Natural killer cell (primary cell): ENCODE data around the gene LRPAP1. TPM values are rescaled to one million over a fixed set of nuclear protein-coding genes. Genes with fewer than 3 reads are reported as not detected.

ENCODE experiments used
- ATAC-seq, 3 donors: fragments of 150-1000 bp in 2 of 3; fragments of 200-7000 bp in 1 of 3; cut with Tn5 transposase; 1 replicate in 1 of 3; 2 replicates in 2 of 3; pipeline ENCODE4 v1.10.0; 2021; ENCODE audit warnings: mild to moderate bottlenecking in 2 of 3, moderate library complexity in 2 of 3
- DNase-seq, 2 donors: peaks; one replicate each; pipeline versions ENCODE4 v3.0.0 to v3.0.0-alpha.2; 2013 to 2021; ENCODE audit warnings: mixed read lengths in 1 of 2
- H3K27ac ChIP-seq: one replicate; pipeline ENCODE4 v1.5.1; 2013; ENCODE audit warnings: mild to moderate bottlenecking, low read length
- H3K27me3 ChIP-seq: one replicate; pipeline ENCODE4 v1.6.1; 2013; ENCODE audit warnings: low read length; ENCODE audit not compliant: control insufficient read depth, insufficient read depth
- H3K36me3 ChIP-seq: one replicate; pipeline ENCODE4 v1.6.1; 2013; ENCODE audit warnings: low read length; ENCODE audit not compliant: control insufficient read depth, insufficient read depth
- H3K4me1 ChIP-seq: one replicate; pipeline ENCODE4 v1.6.1; 2013; ENCODE audit warnings: low read length; ENCODE audit not compliant: control insufficient read depth, insufficient read depth
- H3K4me3 ChIP-seq: one replicate; pipeline ENCODE4 v1.5.1; 2013; ENCODE audit warnings: low read length
- H3K9me3 ChIP-seq: one replicate; pipeline ENCODE4 v1.6.1; 2013; ENCODE audit warnings: low read length; ENCODE audit not compliant: control insufficient read depth, insufficient read depth
- H3K27ac Mint-ChIP-seq, 2 donors: one replicate each; pipeline ENCODE4 v1.8.0; 2022; ENCODE audit warnings: mild to moderate bottlenecking in 2 of 2, mixed read lengths in 2 of 2, moderate library complexity in 1 of 2
- H3K27me3 Mint-ChIP-seq, 2 donors: one replicate each; pipeline ENCODE4 v1.8.0; 2022; ENCODE audit warnings: low read depth in 2 of 2, mixed read lengths in 2 of 2
- H3K36me3 Mint-ChIP-seq: one replicate; pipeline ENCODE4 v1.8.0; 2022; ENCODE audit warnings: mixed read lengths
- H3K4me1 Mint-ChIP-seq, 2 donors: one replicate each; pipeline ENCODE4 v1.8.0; 2022; ENCODE audit warnings: mixed read lengths in 2 of 2
- H3K4me3 Mint-ChIP-seq: one replicate; pipeline ENCODE4 v1.8.0; 2022; ENCODE audit warnings: mild to moderate bottlenecking, moderate library complexity, mixed read lengths
- H3K9me3 Mint-ChIP-seq, 2 donors: one replicate each; pipeline ENCODE4 v1.8.0; 2022; ENCODE audit warnings: mixed read lengths in 2 of 2
- WGBS: methylation state at CpG from one replicate; pipeline ENCODE4 v1.1.7; 2013; ENCODE audit warnings: missing lambda C conversion rate; ENCODE audit not compliant: insufficient coverage; 5-methylcytosine and 5-hydroxymethylcytosine counted together
- intact Hi-C: fragments of 100-400 bp; cut with micrococcal nuclease; formaldehyde crosslinking; loops from one replicate; pipeline ENCODE4 v1.14.2; 2022
- total RNA-seq, 4 donors: library from RNA; stranded (reverse); fragments of 120-200 nt in 1 of 4; gene quantifications; one replicate each; pipeline versions ENCODE4 v1.2.3 to v1.2.4, GENCODE V29; 2013 to 2022
- TF ChIP-seq, protein P1 (sequence below): fragments of 200-600 bp; IDR thresholded peaks from one replicate; pipeline ENCODE4 v1.8.0; 2022; ENCODE audit warnings: antibody characterized with exemption

Gene LRPAP1
- total RNA-seq, 3 donors from 2014 or later (not counting 1 experiment from before 2014, with no cell fraction given) = 85.4 to 93.4 (median 87.3) TPM

DNA sequence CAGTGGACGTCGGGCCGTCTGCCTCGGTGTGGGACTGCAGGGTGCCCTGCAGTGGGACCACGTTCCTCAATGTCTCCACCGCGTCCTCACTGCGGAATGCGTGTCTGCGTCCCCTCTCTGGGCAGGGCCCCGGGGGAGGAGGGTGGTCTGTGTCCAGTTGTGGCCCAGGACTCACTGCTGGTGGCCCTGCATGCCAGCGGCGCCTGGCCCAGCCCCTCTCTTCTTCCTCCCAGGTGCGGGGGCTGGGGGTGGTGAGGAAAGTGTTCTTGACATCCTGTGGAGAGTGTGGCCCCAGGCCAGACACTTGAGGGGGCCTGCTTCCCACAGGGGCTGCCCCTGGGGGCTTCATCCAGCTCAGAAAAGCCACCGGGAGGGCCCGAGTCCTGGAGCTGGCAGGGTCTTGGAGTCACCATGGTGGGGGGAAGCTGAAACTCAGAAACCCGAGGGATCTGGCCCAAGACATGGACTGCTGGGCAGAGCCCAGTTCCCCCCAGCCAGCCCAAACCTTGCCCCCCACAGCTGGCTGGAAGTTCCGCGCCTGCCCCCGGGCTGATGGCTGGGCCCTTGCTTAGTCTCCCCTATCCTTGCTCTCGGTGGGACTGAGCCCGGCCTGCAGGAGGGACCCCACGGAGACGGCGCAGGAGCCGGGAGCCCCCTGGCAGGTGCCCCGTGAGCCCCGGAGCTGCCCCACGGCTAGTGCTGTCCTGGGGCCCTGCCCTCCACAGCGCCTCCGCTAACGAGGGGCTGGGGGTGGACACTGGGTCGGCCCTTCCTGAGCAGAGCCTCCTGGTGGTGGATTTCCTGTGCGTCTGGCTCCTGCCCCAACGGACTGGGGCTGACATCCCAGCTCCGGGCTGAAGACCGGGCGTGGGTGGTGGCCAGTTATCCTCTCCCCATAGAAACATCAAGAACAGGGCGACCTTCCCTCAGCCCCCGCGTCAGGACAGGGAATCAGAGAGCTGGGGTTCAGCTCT, 66.2 kb downstream of the LRPAP1 start:
- H3K9me3 Mint-ChIP-seq = no peaks in the 10 kb centered on the region

DNA sequence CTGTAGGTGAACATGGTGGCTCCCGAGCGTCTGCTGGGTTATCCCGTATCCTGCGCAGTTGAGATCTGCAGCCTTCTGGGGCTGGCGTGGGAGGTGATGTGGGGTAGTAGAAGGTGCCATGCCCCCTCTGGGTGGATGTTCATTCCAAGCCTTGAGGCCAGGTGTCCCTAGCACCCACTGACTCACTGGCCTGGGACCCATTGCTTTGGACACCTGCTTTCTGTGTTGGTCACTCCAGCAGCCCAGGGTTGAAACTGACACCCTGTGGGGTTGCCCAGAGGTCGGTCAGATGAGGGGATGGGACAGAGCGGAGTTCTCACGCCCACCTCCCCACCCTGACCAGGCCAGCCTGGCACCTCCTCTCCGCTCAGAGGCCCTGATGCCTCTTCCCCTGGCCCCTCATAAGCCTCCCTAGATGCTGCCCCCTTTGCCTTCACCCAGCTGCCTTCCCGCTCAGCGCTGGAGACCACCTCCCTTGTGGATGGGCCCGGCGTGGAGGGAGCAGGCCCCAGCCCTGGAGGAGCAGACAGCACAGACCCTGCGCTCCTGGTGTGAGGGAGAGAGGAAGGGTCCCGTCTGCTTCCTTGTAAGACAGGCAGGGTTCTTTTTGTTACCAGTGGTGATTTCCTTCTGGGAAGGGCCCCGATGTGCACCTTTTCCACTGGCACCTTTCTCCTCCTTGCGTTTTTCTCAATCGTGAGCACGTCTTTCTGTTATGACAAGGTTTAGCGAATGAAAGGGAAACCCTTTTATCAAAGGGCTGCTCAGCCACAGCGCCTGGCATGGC, 67.1 kb downstream of the LRPAP1 start:
- no peak for DNase-seq
- Histone ChIP-seq H3K9me3 (no peaks in the 10 kb centered on the region), H3K36me3 (no peaks in the 10 kb centered on the region), H3K4me3 (no peak overlapping the region), H3K4me1 (peaks cover 5% of the 10 kb centered on the region), H3K27ac (no peak overlapping the region), H3K27me3 (peaks cover 17% of the 10 kb centered on the region)
- no peaks in the 10 kb centered on the region for H3K4me1 Mint-ChIP-seq
- intact Hi-C loops = no loop called here
- WGBS = 94% methylated on average over 21 of the region's 21 CpGs
- H3K4me3 Mint-ChIP-seq = no peak overlapping the region
- no peaks in the 10 kb centered on the region for H3K9me3 Mint-ChIP-seq
- TF ChIP-seq, protein P1, sequence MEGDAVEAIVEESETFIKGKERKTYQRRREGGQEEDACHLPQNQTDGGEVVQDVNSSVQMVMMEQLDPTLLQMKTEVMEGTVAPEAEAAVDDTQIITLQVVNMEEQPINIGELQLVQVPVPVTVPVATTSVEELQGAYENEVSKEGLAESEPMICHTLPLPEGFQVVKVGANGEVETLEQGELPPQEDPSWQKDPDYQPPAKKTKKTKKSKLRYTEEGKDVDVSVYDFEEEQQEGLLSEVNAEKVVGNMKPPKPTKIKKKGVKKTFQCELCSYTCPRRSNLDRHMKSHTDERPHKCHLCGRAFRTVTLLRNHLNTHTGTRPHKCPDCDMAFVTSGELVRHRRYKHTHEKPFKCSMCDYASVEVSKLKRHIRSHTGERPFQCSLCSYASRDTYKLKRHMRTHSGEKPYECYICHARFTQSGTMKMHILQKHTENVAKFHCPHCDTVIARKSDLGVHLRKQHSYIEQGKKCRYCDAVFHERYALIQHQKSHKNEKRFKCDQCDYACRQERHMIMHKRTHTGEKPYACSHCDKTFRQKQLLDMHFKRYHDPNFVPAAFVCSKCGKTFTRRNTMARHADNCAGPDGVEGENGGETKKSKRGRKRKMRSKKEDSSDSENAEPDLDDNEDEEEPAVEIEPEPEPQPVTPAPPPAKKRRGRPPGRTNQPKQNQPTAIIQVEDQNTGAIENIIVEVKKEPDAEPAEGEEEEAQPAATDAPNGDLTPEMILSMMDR = no peak
- ATAC-seq = no peak
- peaks cover 7 to 21% of the 10 kb centered on the region in 2 donors for H3K27me3 Mint-ChIP-seq
- no peak overlapping the region for H3K27ac Mint-ChIP-seq
- H3K36me3 Mint-ChIP-seq = no peaks in the 10 kb centered on the region

More for the DNA sequence above, 66.2 kb downstream of the LRPAP1 start:
- Histone ChIP-seq H3K27me3 (peaks cover 17% of the 10 kb centered on the region), H3K4me3 (no peak overlapping the region), H3K36me3 (no peaks in the 10 kb centered on the region), H3K27ac (no peak overlapping the region), H3K4me1 (peaks cover 5% of the 10 kb centered on the region), H3K9me3 (no peaks in the 10 kb centered on the region)
- Mint-ChIP-seq H3K36me3 (no peaks in the 10 kb centered on the region), H3K27ac (no peak overlapping the region), H3K4me1 (no peaks in the 10 kb centered on the region), H3K4me3 (no peak overlapping the region), H3K27me3 (peaks cover 5 to 21% of the 10 kb centered on the region in 2 donors)
- TF ChIP-seq, protein P1 = no peak
- no peak for ATAC-seq
- WGBS = 78% methylated on average over 39 of the region's 41 CpGs
- intact Hi-C loops = no loop called here
- DNase-seq = no peak

DNA sequence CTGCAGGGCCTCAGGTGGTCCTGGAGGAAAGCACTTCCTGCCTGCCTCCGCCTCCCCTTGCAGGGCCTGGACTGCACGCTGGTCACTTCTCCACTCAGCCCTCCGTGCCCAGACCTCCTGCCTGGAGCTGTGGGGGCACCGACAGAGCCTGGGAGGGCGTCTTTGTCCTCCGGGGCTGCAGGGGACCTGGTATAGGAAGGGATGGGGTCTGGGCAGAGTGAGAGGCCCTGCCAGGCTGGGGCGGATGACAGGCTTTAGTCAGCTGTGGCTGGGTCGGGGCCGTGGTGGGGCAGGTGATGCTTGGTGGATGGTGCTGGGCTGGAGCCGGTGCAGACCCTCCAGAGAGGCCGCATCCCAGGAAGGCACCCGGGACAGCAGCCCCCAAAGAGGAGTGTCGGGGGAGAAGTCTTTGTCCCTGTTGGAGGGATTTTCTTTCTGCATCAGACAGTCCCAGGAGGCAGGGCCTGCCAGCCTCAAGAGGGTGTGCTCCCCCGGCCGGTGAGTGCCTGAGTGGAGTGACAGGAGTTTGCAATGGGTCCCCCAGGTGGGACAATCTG, 67.8 kb downstream of the LRPAP1 start:
- TF ChIP-seq, protein P1 = no peak
- H3K9me3 Mint-ChIP-seq = no peaks in the 10 kb centered on the region
- H3K9me3 ChIP-seq = no peaks in the 10 kb centered on the region
- no peak for DNase-seq
- H3K27me3 Mint-ChIP-seq = peaks cover 11 to 22% of the 10 kb centered on the region in 2 donors
- WGBS = 87% methylated on average over 15 of the region's 15 CpGs
- no peak for ATAC-seq
- no peaks in the 10 kb centered on the region for H3K4me1 Mint-ChIP-seq
- no peaks in the 10 kb centered on the region for H3K36me3 ChIP-seq
- peak overlapping the region; percentile 35 for H3K4me3 Mint-ChIP-seq
- H3K27me3 ChIP-seq = peaks cover 17% of the 10 kb centered on the region
- H3K36me3 Mint-ChIP-seq = no peaks in the 10 kb centered on the region
- no peak overlapping the region for H3K4me3 ChIP-seq
- no peak overlapping the region for H3K27ac Mint-ChIP-seq
- H3K27ac ChIP-seq = no peak overlapping the region
- intact Hi-C loops = no loop called here
- peaks cover 5% of the 10 kb centered on the region for H3K4me1 ChIP-seq
